ENCODE results near the gene KLHL40.

DNA sequence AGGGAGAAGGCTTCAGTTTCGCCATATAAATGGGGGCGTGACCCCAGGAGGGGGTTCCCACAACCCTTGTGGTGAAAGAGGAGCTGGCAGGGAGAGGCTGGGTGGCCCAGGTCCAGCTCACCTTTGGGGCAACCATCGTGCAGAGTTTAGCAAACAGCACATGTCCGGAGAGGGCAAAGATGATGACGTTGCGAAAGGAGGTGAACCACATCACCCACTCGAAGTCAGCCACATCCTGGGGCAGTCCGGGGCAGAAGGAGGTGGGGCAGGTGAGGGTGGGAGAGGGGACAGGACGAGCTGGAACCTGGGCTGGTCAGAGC, 13.5 kb downstream of the KLHL40 start:
- TF ChIP-seq EZH2 (IDR thresholded peaks at IDR 0.05) (no peak), POLR2AphosphoS5 (IDR thresholded peaks at IDR 0.05; ENCODE audit: borderline replicate concordance, low read depth, low read length) (no peak), FOXP2 (optimal IDR thresholded peaks at IDR 0.05; ENCODE audit: control extremely low read depth, extremely low read length, insufficient read depth) (no peak)
